ENCODE results near the gene ADCK2. TPM values are rescaled to one million over a fixed set of nuclear protein-coding genes. Genes with fewer than 3 reads are reported as not detected.

Gene ADCK2
- total RNA-seq, 1 donor from 2014 or later: 26.9 TPM

DNA sequence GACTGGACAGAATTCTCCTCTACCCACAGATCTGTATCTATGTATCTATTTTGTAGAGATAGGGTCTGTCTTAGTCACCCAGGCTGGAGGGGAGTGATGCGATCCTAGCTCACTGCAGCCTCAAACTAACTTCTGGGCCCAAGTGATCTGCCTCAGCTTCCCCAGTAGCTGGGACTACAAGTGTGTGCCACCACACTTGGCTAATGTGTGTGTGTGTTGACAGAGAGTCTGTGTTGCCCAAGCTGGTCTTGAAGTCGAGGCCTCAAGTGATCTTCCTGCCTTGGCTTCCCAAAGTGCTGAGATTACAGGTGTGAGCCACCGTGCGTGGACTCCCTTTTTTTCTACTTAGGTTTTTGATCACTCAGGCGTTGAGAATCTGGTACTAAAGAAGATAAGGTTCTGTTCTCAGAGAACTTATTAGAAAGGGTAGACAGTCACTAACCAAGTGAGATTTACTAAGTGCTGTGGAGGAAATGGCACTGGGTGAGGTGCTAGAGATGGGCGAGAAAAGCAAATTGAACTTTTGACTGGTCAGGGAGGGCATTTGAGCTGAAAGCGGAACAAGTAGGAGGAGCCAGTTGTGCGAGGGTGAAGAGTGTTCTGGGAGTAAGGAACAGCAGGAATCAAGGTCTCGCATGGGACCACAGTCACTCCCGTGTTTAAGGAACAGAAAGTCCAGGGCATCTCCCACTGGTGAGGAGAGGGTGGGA lies 41.7 kb downstream of the ADCK2 start:
- no peaks in the 10 kb centered on the region for H3K4me1 Mint-ChIP-seq (ENCODE audit: low read depth)
- no peak overlapping the region for H3K4me3 Mint-ChIP-seq (ENCODE audit: unreplicated experiment)
- no peak overlapping the region for H3K27ac Mint-ChIP-seq (ENCODE audit: unreplicated experiment)
- TF ChIP-seq, protein P1, sequence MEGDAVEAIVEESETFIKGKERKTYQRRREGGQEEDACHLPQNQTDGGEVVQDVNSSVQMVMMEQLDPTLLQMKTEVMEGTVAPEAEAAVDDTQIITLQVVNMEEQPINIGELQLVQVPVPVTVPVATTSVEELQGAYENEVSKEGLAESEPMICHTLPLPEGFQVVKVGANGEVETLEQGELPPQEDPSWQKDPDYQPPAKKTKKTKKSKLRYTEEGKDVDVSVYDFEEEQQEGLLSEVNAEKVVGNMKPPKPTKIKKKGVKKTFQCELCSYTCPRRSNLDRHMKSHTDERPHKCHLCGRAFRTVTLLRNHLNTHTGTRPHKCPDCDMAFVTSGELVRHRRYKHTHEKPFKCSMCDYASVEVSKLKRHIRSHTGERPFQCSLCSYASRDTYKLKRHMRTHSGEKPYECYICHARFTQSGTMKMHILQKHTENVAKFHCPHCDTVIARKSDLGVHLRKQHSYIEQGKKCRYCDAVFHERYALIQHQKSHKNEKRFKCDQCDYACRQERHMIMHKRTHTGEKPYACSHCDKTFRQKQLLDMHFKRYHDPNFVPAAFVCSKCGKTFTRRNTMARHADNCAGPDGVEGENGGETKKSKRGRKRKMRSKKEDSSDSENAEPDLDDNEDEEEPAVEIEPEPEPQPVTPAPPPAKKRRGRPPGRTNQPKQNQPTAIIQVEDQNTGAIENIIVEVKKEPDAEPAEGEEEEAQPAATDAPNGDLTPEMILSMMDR (IDR thresholded peaks at IDR 0.05): no peak
- DNase-seq (ENCODE audit: low spot score): no peak
- peaks cover 13% of the 10 kb centered on the region for H3K9me3 Mint-ChIP-seq (ENCODE audit: low read depth)
- H3K36me3 Mint-ChIP-seq (ENCODE audit: low read depth): peaks cover 10% of the 10 kb centered on the region
- no peaks in the 10 kb centered on the region for H3K27me3 Mint-ChIP-seq (ENCODE audit: low read depth)

GRCh38 chr7:140719721-140720120 lies 47.0 kb downstream of the ADCK2 start:
- Mint-ChIP-seq H3K27me3 (ENCODE audit: low read depth) (no peaks in the 10 kb centered on the region), H3K4me3 (ENCODE audit: unreplicated experiment) (no peak overlapping the region), H3K4me1 (ENCODE audit: low read depth) (peaks cover 2% of the 10 kb centered on the region), H3K27ac (ENCODE audit: unreplicated experiment) (no peak overlapping the region), H3K36me3 (ENCODE audit: low read depth) (peaks cover 2% of the 10 kb centered on the region), H3K9me3 (ENCODE audit: low read depth) (no peaks in the 10 kb centered on the region)
- TF ChIP-seq, protein P1 (IDR thresholded peaks at IDR 0.05): no peak
- no peak for DNase-seq (ENCODE audit: low spot score)

DNA sequence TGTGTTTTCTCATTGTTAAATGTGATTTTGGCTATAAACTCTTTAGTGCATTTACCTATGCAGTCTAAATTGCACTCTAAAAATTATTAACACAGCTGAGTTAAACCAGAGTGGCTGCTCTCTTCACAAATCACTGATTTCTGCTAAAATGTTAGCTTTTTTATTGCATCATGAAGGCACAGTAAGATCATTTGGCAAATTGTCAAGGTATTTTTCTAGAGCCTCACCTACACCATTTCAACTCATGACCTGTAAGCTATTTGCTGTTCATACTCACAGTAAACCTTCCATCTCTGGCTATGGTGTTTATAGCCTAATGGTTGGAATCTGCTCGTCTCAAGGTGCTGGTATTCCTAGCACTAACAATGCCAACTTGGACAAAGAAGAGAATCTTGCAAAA lies 49.5 kb downstream of the ADCK2 start:
- Mint-ChIP-seq H3K4me1 (ENCODE audit: low read depth) (peaks cover 2% of the 10 kb centered on the region), H3K36me3 (ENCODE audit: low read depth) (peaks cover 4% of the 10 kb centered on the region), H3K4me3 (ENCODE audit: unreplicated experiment) (no peak overlapping the region), H3K27me3 (ENCODE audit: low read depth) (no peaks in the 10 kb centered on the region), H3K9me3 (ENCODE audit: low read depth) (no peaks in the 10 kb centered on the region), H3K27ac (ENCODE audit: unreplicated experiment) (no peak overlapping the region)
- TF ChIP-seq, protein P1 (IDR thresholded peaks at IDR 0.05): no peak
- DNase-seq (ENCODE audit: low spot score): no peak

DNA sequence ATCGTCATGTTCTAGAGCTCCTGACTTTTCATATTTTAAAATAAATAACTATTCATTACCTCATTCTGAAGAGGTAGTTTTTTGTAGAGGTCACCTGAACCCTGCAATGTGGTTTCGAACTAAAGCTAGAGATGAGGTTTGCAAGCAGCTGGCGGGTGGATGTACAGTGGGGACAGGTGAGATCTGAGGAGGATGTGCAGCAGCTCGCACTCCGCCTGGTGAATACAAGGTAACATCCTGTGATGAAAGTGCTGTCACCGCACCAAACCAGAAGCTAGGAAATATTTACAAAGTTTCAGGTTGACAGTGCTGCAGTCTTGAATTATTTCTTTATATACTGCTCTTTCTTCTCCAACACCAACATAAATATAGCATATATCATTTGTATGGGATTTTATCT lies 50.3 kb downstream of the ADCK2 start:
- Mint-ChIP-seq H3K27ac (ENCODE audit: unreplicated experiment) (no peak overlapping the region), H3K27me3 (ENCODE audit: low read depth) (no peaks in the 10 kb centered on the region), H3K9me3 (ENCODE audit: low read depth) (no peaks in the 10 kb centered on the region), H3K36me3 (ENCODE audit: low read depth) (peaks cover 4% of the 10 kb centered on the region), H3K4me1 (ENCODE audit: low read depth) (peaks cover 9% of the 10 kb centered on the region), H3K4me3 (ENCODE audit: unreplicated experiment) (no peak overlapping the region)
- no peak for DNase-seq (ENCODE audit: low spot score)
- TF ChIP-seq, protein P1 (IDR thresholded peaks at IDR 0.05): no peak

GRCh38 chr7:140723574-140723973 lies 50.8 kb downstream of the ADCK2 start:
- Mint-ChIP-seq H3K4me1 (ENCODE audit: low read depth) (peaks cover 12% of the 10 kb centered on the region), H3K4me3 (ENCODE audit: unreplicated experiment) (no peak overlapping the region), H3K27ac (ENCODE audit: unreplicated experiment) (no peak overlapping the region), H3K36me3 (ENCODE audit: low read depth) (peaks cover 4% of the 10 kb centered on the region), H3K9me3 (ENCODE audit: low read depth) (no peaks in the 10 kb centered on the region), H3K27me3 (ENCODE audit: low read depth) (no peaks in the 10 kb centered on the region)
- no peak for DNase-seq (ENCODE audit: low spot score)
- TF ChIP-seq, protein P1 (IDR thresholded peaks at IDR 0.05): no peak

Data from chondrocyte (in vitro differentiated cells).